ENCODE results near the gene P3H3.

The P3H3 gene

GRCh38 chr12:6786416-6787094 is 41.7 kb upstream of the P3H3 start:
- no peak for DNase-seq (ENCODE audit: low read depth)
- Histone ChIP-seq H3K27me3 (replicated peaks; ENCODE audit: control insufficient read depth, insufficient read depth, low read length) (peaks cover 20% of the 10 kb centered on the region), H3K4me3 (ENCODE audit: low read length) (no peak overlapping the region), H3K9ac (ENCODE audit: low read length) (no peak overlapping the region), H3K9me3 (ENCODE audit: control insufficient read depth, low read length) (no peaks in the 10 kb centered on the region), H3K36me3 (ENCODE audit: control insufficient read depth, insufficient read depth, low read length, severe bottlenecking) (no peaks in the 10 kb centered on the region), H3K4me1 (ENCODE audit: control insufficient read depth, insufficient read depth, low read length) (no peaks in the 10 kb centered on the region)

GRCh38 chr12:6787309-6787708 is 40.9 kb upstream of the P3H3 start:
- H3K27me3 ChIP-seq (replicated peaks; ENCODE audit: control insufficient read depth, insufficient read depth, low read length), result peaks cover 23% of the 10 kb centered on the region
- no peaks in the 10 kb centered on the region for H3K4me1 ChIP-seq (ENCODE audit: control insufficient read depth, insufficient read depth, low read length)
- no peak for DNase-seq (ENCODE audit: low read depth)
- H3K4me3 ChIP-seq (ENCODE audit: low read length), result no peak overlapping the region
- no peaks in the 10 kb centered on the region for H3K9me3 ChIP-seq (ENCODE audit: control insufficient read depth, low read length)
- no peak overlapping the region for H3K9ac ChIP-seq (ENCODE audit: low read length)
- no peaks in the 10 kb centered on the region for H3K36me3 ChIP-seq (ENCODE audit: control insufficient read depth, insufficient read depth, low read length, severe bottlenecking)

- no peaks in the 10 kb centered on the region for H3K9me3 ChIP-seq (ENCODE audit: control insufficient read depth, low read length)
- no peak for DNase-seq (ENCODE audit: low read depth)
- no peaks in the 10 kb centered on the region for H3K4me1 ChIP-seq (ENCODE audit: control insufficient read depth, insufficient read depth, low read length)
- H3K4me3 ChIP-seq (ENCODE audit: low read length), result no peak within 1 kb of the TSS
- H3K9ac ChIP-seq (ENCODE audit: low read length), result no peak within 1 kb of the TSS
- H3K36me3 ChIP-seq (ENCODE audit: control insufficient read depth, insufficient read depth, low read length, severe bottlenecking), result no peaks in the 10 kb centered on the region
- peaks cover 27% of the 10 kb centered on the region for H3K27me3 ChIP-seq (replicated peaks; ENCODE audit: control insufficient read depth, insufficient read depth, low read length)
Measured at GRCh38 chr12:6788972-6789924, 39.0 kb upstream of the P3H3 start, which contains the start of gene CD4. Gene CD4 (plus strand): TSS chr12:6789528. CDS start chr12:6800139, 10,611 bp downstream.

GRCh38 chr12:6790496-6791150 is 37.6 kb upstream of the P3H3 start:
- no peaks in the 10 kb centered on the region for H3K36me3 ChIP-seq (ENCODE audit: control insufficient read depth, insufficient read depth, low read length, severe bottlenecking)
- no peak overlapping the region for H3K9ac ChIP-seq (ENCODE audit: low read length)
- peaks cover 35% of the 10 kb centered on the region for H3K27me3 ChIP-seq (replicated peaks; ENCODE audit: control insufficient read depth, insufficient read depth, low read length)
- H3K9me3 ChIP-seq (ENCODE audit: control insufficient read depth, low read length), result no peaks in the 10 kb centered on the region
- no peak for DNase-seq (ENCODE audit: low read depth)
- no peaks in the 10 kb centered on the region for H3K4me1 ChIP-seq (ENCODE audit: control insufficient read depth, insufficient read depth, low read length)
- no peak overlapping the region for H3K4me3 ChIP-seq (ENCODE audit: low read length)

- Histone ChIP-seq H3K9ac (ENCODE audit: low read length) (no peak overlapping the region), H3K4me3 (ENCODE audit: low read length) (no peak overlapping the region), H3K27me3 (replicated peaks; ENCODE audit: control insufficient read depth, insufficient read depth, low read length) (peaks cover 49% of the 10 kb centered on the region), H3K4me1 (ENCODE audit: control insufficient read depth, insufficient read depth, low read length) (no peaks in the 10 kb centered on the region), H3K36me3 (ENCODE audit: control insufficient read depth, insufficient read depth, low read length, severe bottlenecking) (no peaks in the 10 kb centered on the region), H3K9me3 (ENCODE audit: control insufficient read depth, low read length) (no peaks in the 10 kb centered on the region)
- no peak for DNase-seq (ENCODE audit: low read depth)
Measured at GRCh38 chr12:6791931-6792520, 36.2 kb upstream of the P3H3 start.

GRCh38 chr12:6792522-6793201 is 35.5 kb upstream of the P3H3 start:
- H3K9ac ChIP-seq (ENCODE audit: low read length), result no peak overlapping the region
- H3K4me3 ChIP-seq (ENCODE audit: low read length), result no peak overlapping the region
- H3K4me1 ChIP-seq (ENCODE audit: control insufficient read depth, insufficient read depth, low read length), result no peaks in the 10 kb centered on the region
- no peaks in the 10 kb centered on the region for H3K36me3 ChIP-seq (ENCODE audit: control insufficient read depth, insufficient read depth, low read length, severe bottlenecking)
- H3K27me3 ChIP-seq (replicated peaks; ENCODE audit: control insufficient read depth, insufficient read depth, low read length), result peaks cover 51% of the 10 kb centered on the region
- no peaks in the 10 kb centered on the region for H3K9me3 ChIP-seq (ENCODE audit: control insufficient read depth, low read length)
- DNase-seq (ENCODE audit: low read depth), result peak; percentile 3

- Histone ChIP-seq H3K9ac (ENCODE audit: low read length) (no peak overlapping the region), H3K9me3 (ENCODE audit: control insufficient read depth, low read length) (no peaks in the 10 kb centered on the region), H3K27me3 (replicated peaks; ENCODE audit: control insufficient read depth, insufficient read depth, low read length) (peaks cover 54% of the 10 kb centered on the region), H3K4me1 (ENCODE audit: control insufficient read depth, insufficient read depth, low read length) (no peaks in the 10 kb centered on the region), H3K36me3 (ENCODE audit: control insufficient read depth, insufficient read depth, low read length, severe bottlenecking) (no peaks in the 10 kb centered on the region), H3K4me3 (ENCODE audit: low read length) (no peak overlapping the region)
- DNase-seq (ENCODE audit: low read depth), result no peak
Measured at GRCh38 chr12:6795088-6795487, 33.1 kb upstream of the P3H3 start.

GRCh38 chr12:6796576-6796975 is 31.6 kb upstream of the P3H3 start:
- peaks cover 46% of the 10 kb centered on the region for H3K27me3 ChIP-seq (replicated peaks; ENCODE audit: control insufficient read depth, insufficient read depth, low read length)
- H3K36me3 ChIP-seq (ENCODE audit: control insufficient read depth, insufficient read depth, low read length, severe bottlenecking), result no peaks in the 10 kb centered on the region
- H3K9me3 ChIP-seq (ENCODE audit: control insufficient read depth, low read length), result no peaks in the 10 kb centered on the region
- DNase-seq (ENCODE audit: low read depth), result no peak
- H3K9ac ChIP-seq (ENCODE audit: low read length), result no peak overlapping the region
- no peak overlapping the region for H3K4me3 ChIP-seq (ENCODE audit: low read length)
- no peaks in the 10 kb centered on the region for H3K4me1 ChIP-seq (ENCODE audit: control insufficient read depth, insufficient read depth, low read length)

GRCh38 chr12:6799147-6799546 is 29.1 kb upstream of the P3H3 start:
- Histone ChIP-seq H3K4me1 (ENCODE audit: control insufficient read depth, insufficient read depth, low read length) (no peaks in the 10 kb centered on the region), H3K9ac (ENCODE audit: low read length) (no peak overlapping the region)
- DNase-seq (ENCODE audit: low read depth), result no peak

GRCh38 chr12:6807170-6807569 is 21.0 kb upstream of the P3H3 start:
- no peaks in the 10 kb centered on the region for H3K9me3 ChIP-seq (ENCODE audit: control insufficient read depth, low read length)
- no peak overlapping the region for H3K9ac ChIP-seq (ENCODE audit: low read length)
- no peak overlapping the region for H3K4me3 ChIP-seq (ENCODE audit: low read length)
- H3K4me1 ChIP-seq (ENCODE audit: control insufficient read depth, insufficient read depth, low read length), result no peaks in the 10 kb centered on the region
- no peak for DNase-seq (ENCODE audit: low read depth)
- no peaks in the 10 kb centered on the region for H3K36me3 ChIP-seq (ENCODE audit: control insufficient read depth, insufficient read depth, low read length, severe bottlenecking)
- H3K27me3 ChIP-seq (replicated peaks; ENCODE audit: control insufficient read depth, insufficient read depth, low read length), result no peaks in the 10 kb centered on the region

More at GRCh38 chr12:6799147-6799546, 29.1 kb upstream of the P3H3 start:
- H3K36me3 ChIP-seq (ENCODE audit: control insufficient read depth, insufficient read depth, low read length, severe bottlenecking), result no peaks in the 10 kb centered on the region
- no peaks in the 10 kb centered on the region for H3K9me3 ChIP-seq (ENCODE audit: control insufficient read depth, low read length)
- peaks cover 31% of the 10 kb centered on the region for H3K27me3 ChIP-seq (replicated peaks; ENCODE audit: control insufficient read depth, insufficient read depth, low read length)
- no peak overlapping the region for H3K4me3 ChIP-seq (ENCODE audit: low read length)
